SK-N-SH (cell line): ENCODE data around the gene PTPRF. TPM values are rescaled to one million over a fixed set of nuclear protein-coding genes. Genes with fewer than 3 reads are reported as not detected.

Experiments used
- CTCF ChIA-PET: fragments of 300-600, 350-600 bp; formaldehyde crosslinking; extraction: SDS; loops from one replicate; lab custom pipeline; 2021; lab: Yijun Ruan, JAX
- POLR2A ChIA-PET: fragments of 350-600 bp; sonication (Branson Sonifier 250); formaldehyde crosslinking; extraction: SDS; loops from one replicate; lab custom pipeline; 2020; ENCODE audit warnings: antibody characterized with exemption, inconsistent platforms; lab: Yijun Ruan, JAX
- DNase-seq: peaks from one replicate; pipeline ENCODE4 v3.0.0; 2012
- H2AFZ ChIP-seq: fragments of 200-600 bp; sonication (generic); 2 replicates; pipeline ENCODE4 v1.8.1; 2016; ENCODE audit warnings: antibody characterized with exemption, mild to moderate bottlenecking, low read depth
- H3F3A ChIP-seq: fragments of 200-600 bp; sonication (generic); replicated peaks from 2 replicates; pipeline ENCODE3; 2016; ENCODE audit warnings: antibody characterized with exemption, mild to moderate bottlenecking; ENCODE audit not compliant: insufficient read depth
- H3K27ac ChIP-seq, 2 experiments: fragments of 200-500 bp in 1 of 2; fragments of 200-600 bp in 1 of 2; sonication (Bioruptor generic) in 1 of 2; sonication (generic), shearing (Covaris generic) in 1 of 2; 2 replicates each; pipeline versions ENCODE4 v1.5.1 to v1.6.1; 2014 to 2016; ENCODE audit warnings: low read depth in 2 of 2, inconsistent platforms in 1 of 2, low read length in 1 of 2, mild to moderate bottlenecking in 1 of 2, mixed read lengths in 1 of 2
- H3K27me3 ChIP-seq: fragments of 200-600 bp; sonication (generic), shearing (Covaris generic); 2 replicates; pipeline ENCODE4 v1.6.1; 2016; ENCODE audit warnings: mixed run types; ENCODE audit not compliant: insufficient read depth
- H3K36me3 ChIP-seq, 2 experiments: fragments of 200-500 bp in 1 of 2; fragments of 200-600 bp in 1 of 2; sonication (Bioruptor generic) in 1 of 2; sonication (generic) in 1 of 2; replicated peaks in 1 of 2; 2 replicates each; pipeline versions ENCODE3 to v1.5.1; 2014 to 2016; ENCODE audit warnings: low read length in 1 of 2, mild to moderate bottlenecking in 1 of 2; ENCODE audit not compliant: insufficient read depth in 2 of 2, control insufficient read depth in 1 of 2
- H3K4me1 ChIP-seq, 2 experiments: fragments of 200-500 bp in 1 of 2; fragments of 200-600 bp in 1 of 2; sonication (Bioruptor generic) in 1 of 2; sonication (generic), shearing (Covaris generic) in 1 of 2; 2 replicates each; pipeline versions ENCODE4 v1.5.1 to v1.6.1; 2014 to 2016; ENCODE audit warnings: low read depth in 1 of 2, low read length in 1 of 2, mixed run types in 1 of 2; ENCODE audit not compliant: insufficient read depth in 2 of 2, control insufficient read depth in 1 of 2
- H3K4me2 ChIP-seq: fragments of 200-600 bp; sonication (generic), shearing (Covaris generic); 2 replicates; pipeline ENCODE4 v1.6.1; 2017; ENCODE audit warnings: mixed run types
- H3K4me3 ChIP-seq, 2 experiments: fragments of 200-500 bp in 1 of 2; fragments of 200-600 bp in 1 of 2; sonication (Bioruptor generic) in 1 of 2; sonication (generic), shearing (Covaris generic) in 1 of 2; 2 replicates each; pipeline versions ENCODE4 v1.5.1 to v1.8.1; 2014 to 2016; ENCODE audit warnings: low read depth in 2 of 2, inconsistent platforms in 1 of 2, low read length in 1 of 2, mild to moderate bottlenecking in 1 of 2, mixed read lengths in 1 of 2, moderate library complexity in 1 of 2
- H3K79me2 ChIP-seq: fragments of 200-600 bp; sonication (generic); 2 replicates; pipeline ENCODE4 v1.8.1; 2017; ENCODE audit warnings: mild to moderate bottlenecking; ENCODE audit not compliant: insufficient read depth
- H3K9ac ChIP-seq: fragments of 200-600 bp; sonication (generic); 2 replicates; pipeline ENCODE4 v1.6.1; 2017; ENCODE audit warnings: mixed run types
- H3K9me2 ChIP-seq: fragments of 200-600 bp; sonication (generic); 2 replicates; pipeline ENCODE4 v1.6.1; 2017; ENCODE audit warnings: mixed run types
- H3K9me3 ChIP-seq: fragments of 200-600 bp; sonication (generic); 2 replicates; pipeline ENCODE4 v1.6.1; 2017; ENCODE audit warnings: mixed run types, mild to moderate bottlenecking, moderate library complexity
- H4K20me1 ChIP-seq: fragments of 200-600 bp; sonication (generic); 2 replicates; pipeline ENCODE4 v1.6.1; 2017; ENCODE audit warnings: mild to moderate bottlenecking, mixed run types; ENCODE audit not compliant: insufficient read depth
- ELF1 ChIP-seq: IDR thresholded peaks from 2 replicates; pipeline ENCODE4 v1.4.0; 2012
- EP300 ChIP-seq, 2 experiments: IDR thresholded peaks; 2 replicates each; pipeline versions ENCODE4 v1.4.0 to v1.6.1; 2012; ENCODE audit warnings: borderline replicate concordance in 1 of 2, low read depth in 1 of 2, low read length in 1 of 2
- EZH2phosphoT487 ChIP-seq: fragments of 200-600 bp; sonication (generic); IDR thresholded peaks from 2 replicates; pipeline ENCODE4 v1.6.1; 2017; ENCODE audit warnings: low read depth, mixed run types, mild to moderate bottlenecking, antibody characterized with exemption, moderate library complexity, borderline replicate concordance
- FOSL2 ChIP-seq: IDR thresholded peaks from 2 replicates; pipeline ENCODE4 v1.4.0; 2012; ENCODE audit warnings: low read depth, mild to moderate bottlenecking, moderate library complexity, borderline replicate concordance
- GABPA ChIP-seq: IDR thresholded peaks from 2 replicates; pipeline ENCODE4 v1.4.0; 2012; ENCODE audit warnings: low read depth, mild to moderate bottlenecking
- NRF1 ChIP-seq: IDR thresholded peaks from 2 replicates; pipeline ENCODE4 v1.6.1; 2012; ENCODE audit warnings: low read depth, mild to moderate bottlenecking, low read length
- POLR2AphosphoS5 ChIP-seq: IDR thresholded peaks from 2 replicates; pipeline ENCODE4 v1.6.1; 2012; ENCODE audit warnings: low read depth, low read length
- RCOR1 ChIP-seq: fragments of 150-350 bp; IDR thresholded peaks from 2 replicates; pipeline ENCODE4 v1.6.1; 2017; ENCODE audit warnings: antibody characterized with exemption, low read length
- SMC3 ChIP-seq: IDR thresholded peaks from 2 replicates; pipeline ENCODE4 v1.6.1; 2012; ENCODE audit warnings: low read depth, low read length, improper control_type of control experiment
- TEAD4 ChIP-seq: IDR thresholded peaks from 2 replicates; pipeline ENCODE4 v1.4.0; 2012; ENCODE audit warnings: mild to moderate bottlenecking, borderline replicate concordance; ENCODE audit not compliant: insufficient read depth
- WGBS: methylation state at CpG from one replicate; pipeline ENCODE4 v1.1.6; 2017; ENCODE audit warnings: low lambda C conversion rate; 5-methylcytosine and 5-hydroxymethylcytosine counted together
- polyA plus RNA-seq, 3 experiments: library from polyadenylated mRNA; depleted of rRNA; stranded (reverse); fragments of >200 nt; gene quantifications; 2 replicates each; pipeline ENCODE4 v1.2.3, GENCODE V29; 2012
- TF ChIP-seq, protein P1 (sequence below): IDR thresholded peaks from 2 replicates; pipeline ENCODE4 v1.4.0; 2012; ENCODE audit warnings: low read depth, borderline replicate concordance
- TF ChIP-seq, protein P2 (sequence below): IDR thresholded peaks from 2 replicates; pipeline ENCODE4 v1.4.0; 2012; ENCODE audit warnings: low read depth, borderline replicate concordance
- TF ChIP-seq, protein P3 (sequence below): IDR thresholded peaks from 2 replicates; pipeline ENCODE4 v1.4.0; 2012; ENCODE audit warnings: low read depth
- TF ChIP-seq, protein P4 (sequence below): IDR thresholded peaks from 2 replicates; pipeline ENCODE4; 2012
- TF ChIP-seq, protein P5 (sequence below): IDR thresholded peaks from 2 replicates; pipeline ENCODE4 v1.6.1; 2012; ENCODE audit warnings: mild to moderate bottlenecking, low read depth, low read length, moderate library complexity
- TF ChIP-seq, protein P6 (sequence below): fragments of 150-350 bp; IDR thresholded peaks from 2 replicates; pipeline ENCODE4 v1.6.1; 2016; ENCODE audit warnings: mild to moderate bottlenecking, low read depth, low read length

The PTPRF gene
- polyA plus RNA-seq, 1 of the 3 experiments (the other 2 are of a cell fraction) = 72.7 TPM

DNA sequence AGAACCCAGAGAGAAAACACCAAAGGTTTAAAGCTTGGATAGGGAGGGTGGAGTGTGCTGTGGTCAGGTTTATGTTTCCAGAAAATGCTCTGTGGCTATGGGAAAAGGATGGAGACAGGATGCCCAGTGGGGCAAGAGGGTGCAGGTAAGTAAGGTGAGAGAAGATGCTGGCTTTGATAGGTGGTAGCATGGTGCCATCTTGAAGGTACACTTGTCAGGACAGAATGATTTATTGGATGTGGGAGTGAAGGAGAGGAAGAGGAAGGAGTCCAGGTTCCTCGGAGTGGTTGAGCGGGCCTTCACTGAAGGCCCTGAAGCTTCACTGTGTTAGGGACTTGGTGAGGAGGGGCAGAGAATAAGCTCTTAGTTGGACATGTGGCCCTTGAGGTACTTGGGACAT lies 3.6 kb downstream of the PTPRF start:
- Histone ChIP-seq H3K27me3 (no peaks in the 10 kb centered on the region), H3K9me2 (no peaks in the 10 kb centered on the region), H4K20me1 (peaks cover 29% of the 10 kb centered on the region; the same call in 1 of the 2 replicates), H3K4me1 (peaks cover 3 to 15% of the 10 kb centered on the region in 2 experiments; a peak in 3 of 4 replicates), H3K79me2 (peaks cover 67% of the 10 kb centered on the region; the same call in 1 of the 2 replicates), H3K36me3 (peaks cover 0 to 2% of the 10 kb centered on the region in 2 experiments), H3K9ac (no peak overlapping the region), H3K9me3 (no peaks in the 10 kb centered on the region), H3K4me2 (no peak overlapping the region), H3K4me3 (no peak overlapping the region), H3K27ac (no peak overlapping the region), H3F3A (no peaks in the 10 kb centered on the region), H2AFZ (no peak overlapping the region)
- ChIA-PET POLR2A (interaction anchor here (1.0 kb wide), 1 partner anchor 116 kb away, joined by 3 read pairs; the partner anchor contains the start of gene KDM4A), CTCF (interaction anchor here (0.7 to 1.3 kb wide), 3 partner anchors 18 to 471 kb away, joined by 3 to 4 read pairs (median 3); no protein-coding TSS in a partner anchor)
- no peak for DNase-seq
- 93% methylated on average over 2 of the region's 2 CpGs for WGBS
- TF ChIP-seq NRF1 = no peak
- TF ChIP-seq, all 33 proteins: peak for 0

DNA sequence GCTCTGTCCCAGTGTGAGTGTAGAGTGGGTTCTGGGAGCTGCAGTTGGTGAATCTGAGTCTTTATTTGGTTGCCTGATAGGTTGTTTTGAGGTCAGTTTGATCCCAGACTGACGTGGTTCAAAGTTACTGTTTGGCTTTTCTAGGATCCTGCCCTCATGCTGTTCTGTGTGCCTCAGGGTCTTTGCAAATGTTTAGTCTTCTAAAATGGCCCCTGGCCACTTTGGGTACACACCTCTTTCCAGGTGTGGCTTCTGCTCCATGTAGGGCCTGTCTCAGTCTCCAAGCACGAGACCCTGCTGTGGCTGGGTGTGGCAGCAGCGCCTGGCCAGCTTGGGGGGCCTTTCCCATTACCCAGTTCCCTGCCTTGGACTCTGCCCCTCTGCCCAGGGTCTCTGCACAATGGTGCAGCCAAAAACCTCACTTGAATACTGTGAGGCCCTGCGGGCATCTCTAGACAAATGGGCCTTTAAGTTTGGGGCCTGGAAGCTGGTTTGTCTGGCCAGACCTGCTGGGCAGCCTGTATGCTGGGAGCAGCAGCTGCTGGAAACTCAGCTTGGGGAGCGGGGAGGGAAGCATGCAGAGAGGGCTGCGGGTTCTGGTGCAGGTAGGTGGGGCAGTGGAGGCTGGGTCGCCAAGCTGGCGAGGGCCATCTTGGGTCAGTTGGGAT lies 5.6 kb downstream of the PTPRF start:
- Histone ChIP-seq H2AFZ (no peak overlapping the region), H3K9me3 (no peaks in the 10 kb centered on the region), H3K27me3 (no peaks in the 10 kb centered on the region), H3K27ac (no peak overlapping the region), H3K4me2 (no peak overlapping the region), H3F3A (no peaks in the 10 kb centered on the region), H4K20me1 (peaks cover 29% of the 10 kb centered on the region; the same call in 1 of the 2 replicates), H3K36me3 (peaks cover 0 to 5% of the 10 kb centered on the region in 2 experiments), H3K4me3 (no peak overlapping the region), H3K9ac (no peak overlapping the region), H3K9me2 (no peaks in the 10 kb centered on the region), H3K79me2 (peaks cover 67% of the 10 kb centered on the region; the same call in 1 of the 2 replicates), H3K4me1 (peaks cover 0 to 4% of the 10 kb centered on the region in 2 experiments; a peak in 1 of 4 replicates)
- no peak for DNase-seq
- ChIA-PET CTCF (interaction anchor here (0.7 to 1.3 kb wide), 3 partner anchors 17 to 398 kb away, joined by 3 read pairs; no protein-coding TSS in a partner anchor), POLR2A (no interaction called here)
- 98% methylated on average over 7 of the region's 8 CpGs for WGBS
- no peak for TF ChIP-seq SMC3
- no peak for TF ChIP-seq ELF1
- TF ChIP-seq, protein P1, sequence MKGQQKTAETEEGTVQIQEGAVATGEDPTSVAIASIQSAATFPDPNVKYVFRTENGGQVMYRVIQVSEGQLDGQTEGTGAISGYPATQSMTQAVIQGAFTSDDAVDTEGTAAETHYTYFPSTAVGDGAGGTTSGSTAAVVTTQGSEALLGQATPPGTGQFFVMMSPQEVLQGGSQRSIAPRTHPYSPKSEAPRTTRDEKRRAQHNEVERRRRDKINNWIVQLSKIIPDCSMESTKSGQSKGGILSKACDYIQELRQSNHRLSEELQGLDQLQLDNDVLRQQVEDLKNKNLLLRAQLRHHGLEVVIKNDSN = no peak
- TF ChIP-seq TEAD4 = no peak
- TF ChIP-seq, protein P2, sequence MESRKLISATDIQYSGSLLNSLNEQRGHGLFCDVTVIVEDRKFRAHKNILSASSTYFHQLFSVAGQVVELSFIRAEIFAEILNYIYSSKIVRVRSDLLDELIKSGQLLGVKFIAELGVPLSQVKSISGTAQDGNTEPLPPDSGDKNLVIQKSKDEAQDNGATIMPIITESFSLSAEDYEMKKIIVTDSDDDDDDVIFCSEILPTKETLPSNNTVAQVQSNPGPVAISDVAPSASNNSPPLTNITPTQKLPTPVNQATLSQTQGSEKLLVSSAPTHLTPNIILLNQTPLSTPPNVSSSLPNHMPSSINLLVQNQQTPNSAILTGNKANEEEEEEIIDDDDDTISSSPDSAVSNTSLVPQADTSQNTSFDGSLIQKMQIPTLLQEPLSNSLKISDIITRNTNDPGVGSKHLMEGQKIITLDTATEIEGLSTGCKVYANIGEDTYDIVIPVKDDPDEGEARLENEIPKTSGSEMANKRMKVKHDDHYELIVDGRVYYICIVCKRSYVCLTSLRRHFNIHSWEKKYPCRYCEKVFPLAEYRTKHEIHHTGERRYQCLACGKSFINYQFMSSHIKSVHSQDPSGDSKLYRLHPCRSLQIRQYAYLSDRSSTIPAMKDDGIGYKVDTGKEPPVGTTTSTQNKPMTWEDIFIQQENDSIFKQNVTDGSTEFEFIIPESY = no peak
- no peak for TF ChIP-seq NRF1
- no peak for TF ChIP-seq FOSL2
- no peak for TF ChIP-seq RCOR1
- no peak for TF ChIP-seq GABPA
- no peak for TF ChIP-seq POLR2AphosphoS5
- TF ChIP-seq, protein P3, sequence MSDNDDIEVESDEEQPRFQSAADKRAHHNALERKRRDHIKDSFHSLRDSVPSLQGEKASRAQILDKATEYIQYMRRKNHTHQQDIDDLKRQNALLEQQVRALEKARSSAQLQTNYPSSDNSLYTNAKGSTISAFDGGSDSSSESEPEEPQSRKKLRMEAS = no peak
- no peak for TF ChIP-seq EP300 (IDR thresholded peaks at IDR 0.05; ENCODE audit: borderline replicate concordance in 1 of 2, low read depth in 1 of 2, low read length in 1 of 2)
- TF ChIP-seq, protein P4, sequence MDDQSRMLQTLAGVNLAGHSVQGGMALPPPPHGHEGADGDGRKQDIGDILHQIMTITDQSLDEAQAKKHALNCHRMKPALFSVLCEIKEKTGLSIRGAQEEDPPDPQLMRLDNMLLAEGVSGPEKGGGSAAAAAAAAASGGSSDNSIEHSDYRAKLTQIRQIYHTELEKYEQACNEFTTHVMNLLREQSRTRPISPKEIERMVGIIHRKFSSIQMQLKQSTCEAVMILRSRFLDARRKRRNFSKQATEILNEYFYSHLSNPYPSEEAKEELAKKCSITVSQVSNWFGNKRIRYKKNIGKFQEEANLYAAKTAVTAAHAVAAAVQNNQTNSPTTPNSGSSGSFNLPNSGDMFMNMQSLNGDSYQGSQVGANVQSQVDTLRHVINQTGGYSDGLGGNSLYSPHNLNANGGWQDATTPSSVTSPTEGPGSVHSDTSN = no peak
- TF ChIP-seq EZH2phosphoT487 = no peak
- TF ChIP-seq, protein P5, sequence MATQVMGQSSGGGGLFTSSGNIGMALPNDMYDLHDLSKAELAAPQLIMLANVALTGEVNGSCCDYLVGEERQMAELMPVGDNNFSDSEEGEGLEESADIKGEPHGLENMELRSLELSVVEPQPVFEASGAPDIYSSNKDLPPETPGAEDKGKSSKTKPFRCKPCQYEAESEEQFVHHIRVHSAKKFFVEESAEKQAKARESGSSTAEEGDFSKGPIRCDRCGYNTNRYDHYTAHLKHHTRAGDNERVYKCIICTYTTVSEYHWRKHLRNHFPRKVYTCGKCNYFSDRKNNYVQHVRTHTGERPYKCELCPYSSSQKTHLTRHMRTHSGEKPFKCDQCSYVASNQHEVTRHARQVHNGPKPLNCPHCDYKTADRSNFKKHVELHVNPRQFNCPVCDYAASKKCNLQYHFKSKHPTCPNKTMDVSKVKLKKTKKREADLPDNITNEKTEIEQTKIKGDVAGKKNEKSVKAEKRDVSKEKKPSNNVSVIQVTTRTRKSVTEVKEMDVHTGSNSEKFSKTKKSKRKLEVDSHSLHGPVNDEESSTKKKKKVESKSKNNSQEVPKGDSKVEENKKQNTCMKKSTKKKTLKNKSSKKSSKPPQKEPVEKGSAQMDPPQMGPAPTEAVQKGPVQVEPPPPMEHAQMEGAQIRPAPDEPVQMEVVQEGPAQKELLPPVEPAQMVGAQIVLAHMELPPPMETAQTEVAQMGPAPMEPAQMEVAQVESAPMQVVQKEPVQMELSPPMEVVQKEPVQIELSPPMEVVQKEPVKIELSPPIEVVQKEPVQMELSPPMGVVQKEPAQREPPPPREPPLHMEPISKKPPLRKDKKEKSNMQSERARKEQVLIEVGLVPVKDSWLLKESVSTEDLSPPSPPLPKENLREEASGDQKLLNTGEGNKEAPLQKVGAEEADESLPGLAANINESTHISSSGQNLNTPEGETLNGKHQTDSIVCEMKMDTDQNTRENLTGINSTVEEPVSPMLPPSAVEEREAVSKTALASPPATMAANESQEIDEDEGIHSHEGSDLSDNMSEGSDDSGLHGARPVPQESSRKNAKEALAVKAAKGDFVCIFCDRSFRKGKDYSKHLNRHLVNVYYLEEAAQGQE = no peak
- TF ChIP-seq, protein P6, sequence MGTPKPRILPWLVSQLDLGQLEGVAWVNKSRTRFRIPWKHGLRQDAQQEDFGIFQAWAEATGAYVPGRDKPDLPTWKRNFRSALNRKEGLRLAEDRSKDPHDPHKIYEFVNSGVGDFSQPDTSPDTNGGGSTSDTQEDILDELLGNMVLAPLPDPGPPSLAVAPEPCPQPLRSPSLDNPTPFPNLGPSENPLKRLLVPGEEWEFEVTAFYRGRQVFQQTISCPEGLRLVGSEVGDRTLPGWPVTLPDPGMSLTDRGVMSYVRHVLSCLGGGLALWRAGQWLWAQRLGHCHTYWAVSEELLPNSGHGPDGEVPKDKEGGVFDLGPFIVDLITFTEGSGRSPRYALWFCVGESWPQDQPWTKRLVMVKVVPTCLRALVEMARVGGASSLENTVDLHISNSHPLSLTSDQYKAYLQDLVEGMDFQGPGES = no peak
